GM12874 (cell line): Measurements from ENCODE around the gene MTMR1.

Experiments used
- TF ChIP-seq, protein P1 (sequence below): IDR thresholded peaks from 2 replicates; pipeline ENCODE4 v1.5.1; 2011; ENCODE audit warnings: low read depth, mild to moderate bottlenecking, control low read depth, low read length, moderate library complexity; ENCODE audit not compliant: insufficient read depth

MTMR1 gene

DNA sequence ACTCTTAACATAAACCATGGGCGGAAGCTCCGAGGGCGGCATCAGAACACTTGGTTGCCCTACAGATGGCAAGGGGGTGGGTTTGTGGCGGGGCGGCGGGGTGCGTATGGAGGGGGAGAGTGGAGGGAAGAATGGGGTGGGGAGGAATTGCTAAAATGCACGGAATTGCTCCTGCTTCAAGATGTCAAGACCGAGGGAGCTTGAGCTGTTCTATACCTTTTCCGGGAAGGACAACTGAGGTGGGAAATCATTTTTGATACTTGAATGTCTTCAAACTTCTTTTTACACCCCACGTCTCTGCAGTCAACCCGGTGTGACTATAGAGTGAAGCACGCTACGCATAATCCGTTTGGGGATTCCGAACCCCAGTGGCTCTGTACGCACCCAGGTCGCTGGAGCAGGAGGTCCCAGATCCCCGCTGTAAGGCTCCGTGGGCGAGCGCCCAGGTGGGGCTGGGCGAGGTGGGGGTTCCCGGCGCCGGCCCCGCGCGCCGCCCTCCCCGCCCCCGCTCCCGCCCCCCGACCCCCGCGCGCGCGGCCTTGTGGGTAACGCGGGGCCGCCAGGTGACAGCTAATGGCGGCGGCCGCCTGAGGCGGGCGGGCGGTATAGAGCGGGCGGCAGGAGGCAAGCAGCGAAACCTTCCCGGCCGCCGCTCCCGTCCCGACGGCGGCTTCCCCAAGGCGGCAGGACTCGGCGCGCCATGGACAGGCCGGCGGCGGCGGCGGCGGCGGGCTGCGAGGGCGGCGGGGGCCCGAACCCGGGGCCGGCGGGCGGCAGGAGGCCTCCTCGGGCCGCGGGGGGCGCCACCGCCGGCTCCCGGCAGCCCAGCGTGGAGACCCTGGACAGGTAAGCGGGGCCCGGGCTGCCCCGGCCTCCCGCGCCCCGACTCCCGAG, at the start of gene MTMR1:
TSS of gene MTMR1 (plus strand) at position 566 of the 894 bp plus-strand sequence. CDS start at position 701, 135 bp downstream.
- TF ChIP-seq, protein P1, sequence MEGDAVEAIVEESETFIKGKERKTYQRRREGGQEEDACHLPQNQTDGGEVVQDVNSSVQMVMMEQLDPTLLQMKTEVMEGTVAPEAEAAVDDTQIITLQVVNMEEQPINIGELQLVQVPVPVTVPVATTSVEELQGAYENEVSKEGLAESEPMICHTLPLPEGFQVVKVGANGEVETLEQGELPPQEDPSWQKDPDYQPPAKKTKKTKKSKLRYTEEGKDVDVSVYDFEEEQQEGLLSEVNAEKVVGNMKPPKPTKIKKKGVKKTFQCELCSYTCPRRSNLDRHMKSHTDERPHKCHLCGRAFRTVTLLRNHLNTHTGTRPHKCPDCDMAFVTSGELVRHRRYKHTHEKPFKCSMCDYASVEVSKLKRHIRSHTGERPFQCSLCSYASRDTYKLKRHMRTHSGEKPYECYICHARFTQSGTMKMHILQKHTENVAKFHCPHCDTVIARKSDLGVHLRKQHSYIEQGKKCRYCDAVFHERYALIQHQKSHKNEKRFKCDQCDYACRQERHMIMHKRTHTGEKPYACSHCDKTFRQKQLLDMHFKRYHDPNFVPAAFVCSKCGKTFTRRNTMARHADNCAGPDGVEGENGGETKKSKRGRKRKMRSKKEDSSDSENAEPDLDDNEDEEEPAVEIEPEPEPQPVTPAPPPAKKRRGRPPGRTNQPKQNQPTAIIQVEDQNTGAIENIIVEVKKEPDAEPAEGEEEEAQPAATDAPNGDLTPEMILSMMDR, result no peak

DNA sequence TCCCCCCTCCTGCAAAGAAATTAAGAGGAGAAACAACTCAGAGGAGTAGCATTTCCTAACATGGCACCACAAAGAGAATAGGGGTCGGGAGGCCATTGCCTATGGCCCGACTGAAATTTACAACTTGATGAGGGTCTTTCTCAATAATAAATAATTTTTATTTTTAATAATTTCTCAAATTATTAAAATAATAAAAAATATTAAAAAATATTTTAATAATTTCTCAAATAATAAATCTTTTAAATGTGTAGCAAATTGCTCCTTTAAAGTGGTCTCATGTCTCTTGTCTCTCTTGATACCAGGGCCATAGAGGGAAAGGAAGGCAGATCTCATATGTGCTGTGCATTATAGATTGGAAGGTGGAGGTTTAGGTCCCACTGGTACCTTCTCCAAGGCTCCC, 49.2 kb upstream of the MTMR1 start:
- TF ChIP-seq, protein P1, result no peak

GRCh38 chrX:150644422-150644821, 48.8 kb upstream of the MTMR1 start:
- TF ChIP-seq, protein P1, result no peak

DNA sequence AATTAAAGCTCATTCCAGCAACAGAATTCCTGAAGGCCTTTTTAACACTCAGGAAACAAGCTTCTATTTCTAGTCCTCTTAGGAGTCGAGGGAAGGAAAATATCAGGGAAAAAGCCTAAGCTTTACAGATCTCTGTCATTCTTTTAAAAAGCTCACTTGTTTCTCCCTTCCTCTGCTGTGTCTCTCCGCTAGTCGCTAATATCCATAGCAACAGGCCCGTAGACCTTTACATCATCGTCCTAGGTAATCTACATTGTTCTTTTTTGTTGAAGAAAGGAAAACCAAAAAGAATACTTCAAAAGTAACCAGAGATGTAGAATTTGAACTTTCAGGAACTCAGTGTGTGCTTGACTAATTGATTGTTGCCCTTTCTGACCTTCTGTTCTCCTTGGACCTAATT, 45.9 kb upstream of the MTMR1 start:
- TF ChIP-seq, protein P1, result no peak

DNA sequence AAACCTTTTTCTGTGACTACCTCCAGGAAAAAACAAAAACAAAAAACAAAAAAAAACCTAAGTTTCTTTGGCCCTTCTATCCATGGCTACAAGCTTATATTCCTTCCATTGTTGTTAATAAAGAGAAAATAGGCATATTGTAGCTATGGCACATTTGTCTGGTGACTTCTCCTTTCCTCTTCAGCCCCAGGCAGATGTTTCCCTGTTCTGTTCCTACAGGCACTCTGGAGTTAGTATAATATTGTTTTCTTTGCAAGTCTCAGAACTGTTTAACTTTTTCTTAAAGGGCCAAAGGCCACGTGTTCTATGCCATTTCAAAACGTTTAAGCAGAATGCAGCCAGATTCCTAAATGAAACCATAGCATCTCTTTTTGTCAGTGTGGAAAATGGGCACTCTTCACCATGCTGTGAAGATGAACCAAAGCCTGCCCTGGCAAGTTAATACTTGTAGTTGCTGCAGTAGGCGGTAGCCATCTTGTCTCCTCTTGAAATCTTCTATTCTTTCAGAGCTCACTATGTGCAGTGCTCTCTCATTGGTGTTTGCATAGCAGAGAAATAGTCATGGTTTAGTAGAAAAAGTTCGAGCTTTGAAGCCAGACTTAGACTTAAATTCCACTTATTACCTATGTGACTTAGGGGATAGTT, 44.8 kb upstream of the MTMR1 start:
- TF ChIP-seq, protein P1, result no peak

DNA sequence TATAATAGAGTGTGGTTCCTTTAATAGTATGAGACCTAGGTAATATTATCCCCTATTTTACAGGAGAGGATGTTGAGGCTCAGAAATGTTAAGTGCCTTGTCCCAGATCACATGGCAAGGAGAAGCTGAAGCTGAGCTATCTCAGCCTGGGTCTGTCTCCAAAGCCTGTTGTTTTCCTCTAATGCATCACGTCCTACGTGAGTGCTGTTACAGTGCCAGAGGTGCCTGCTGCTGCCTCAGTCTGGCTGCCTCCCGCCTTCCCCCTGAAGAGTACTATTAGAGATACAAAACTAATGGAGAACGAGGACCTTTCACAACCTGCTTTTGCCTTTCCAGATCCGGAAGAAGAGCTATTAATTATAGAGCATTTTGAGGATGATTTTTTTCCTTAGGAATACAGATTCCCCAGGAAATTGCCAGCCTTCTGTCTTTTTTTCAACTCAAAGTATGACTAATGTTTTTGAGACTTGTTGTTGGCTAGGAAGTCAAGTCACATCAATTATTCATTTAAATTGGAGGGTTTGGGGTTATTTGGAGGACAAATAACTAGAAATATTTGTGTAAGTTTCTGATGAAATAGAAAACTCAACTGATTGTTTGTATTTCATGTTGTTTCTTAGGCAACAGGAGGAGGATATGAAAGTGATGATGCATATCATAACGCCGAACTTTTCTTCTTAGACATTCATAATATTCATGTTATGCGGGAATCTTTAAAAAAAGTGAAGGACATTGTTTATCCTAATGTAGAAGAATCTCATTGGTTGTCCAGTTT, 43.9 kb upstream of the MTMR1 start:
- TF ChIP-seq, protein P1, result no peak

GRCh38 chrX:150651906-150652305, 41.3 kb upstream of the MTMR1 start:
- TF ChIP-seq, protein P1, result no peak
